ENCODE data around the gene SNF8. TPM values are rescaled to one million over a fixed set of nuclear protein-coding genes. Genes with fewer than 3 reads are reported as not detected.
"Not testable (repeated sequence)": the region's sequence is repeated elsewhere in the genome, so short reads cannot be mapped to it uniquely, and the experiment has no call there.

SNF8 gene
- total RNA-seq, 2 experiments from 2014 or later: 82.6 to 96.2 TPM

GRCh38 chr17:48961516-48962233, 17.0 kb upstream of the SNF8 start:
- H3K36me3 Mint-ChIP-seq: no peaks in the 10 kb centered on the region
- POLR2A ChIA-PET: interaction anchor here (0.5 kb wide), 1 partner anchor 47 kb away, joined by 3 read pairs; no protein-coding TSS in a partner anchor
- no peak for DNase-seq
- H3K4me3 Mint-ChIP-seq: no peak overlapping the region
- peaks cover 28% of the 10 kb centered on the region for H3K27me3 Mint-ChIP-seq
- no peak overlapping the region for H3K27ac Mint-ChIP-seq
- no peaks in the 10 kb centered on the region for H3K9me3 Mint-ChIP-seq
- no peaks in the 10 kb centered on the region for H3K4me1 Mint-ChIP-seq
- ATAC-seq (ENCODE audit: low read depth): no peak

GRCh38 chr17:48960834-48961515, 16.3 kb upstream of the SNF8 start:
- H3K9me3 Mint-ChIP-seq: no peaks in the 10 kb centered on the region
- no peak overlapping the region for H3K4me3 Mint-ChIP-seq
- ATAC-seq (ENCODE audit: low read depth) (no peak), DNase-seq (no peak)
- POLR2A ChIA-PET: no interaction called here
- H3K27ac Mint-ChIP-seq: no peak overlapping the region
- no peaks in the 10 kb centered on the region for H3K36me3 Mint-ChIP-seq
- H3K4me1 Mint-ChIP-seq: no peaks in the 10 kb centered on the region
- H3K27me3 Mint-ChIP-seq: peaks cover 26% of the 10 kb centered on the region

GRCh38 chr17:48954300-48954755, 9.7 kb upstream of the SNF8 start:
- DNase-seq (no peak), ATAC-seq (ENCODE audit: low read depth) (no peak)
- Mint-ChIP-seq H3K36me3 (no peaks in the 10 kb centered on the region), H3K4me1 (peaks cover 2% of the 10 kb centered on the region), H3K27me3 (peaks cover 14% of the 10 kb centered on the region), H3K4me3 (no peak overlapping the region), H3K27ac (no peak overlapping the region), H3K9me3 (no peaks in the 10 kb centered on the region)
- POLR2A ChIA-PET: no interaction called here

- Mint-ChIP-seq H3K9me3 (no peaks in the 10 kb centered on the region), H3K27ac (no peak overlapping the region), H3K36me3 (no peaks in the 10 kb centered on the region), H3K4me1 (peaks cover 2% of the 10 kb centered on the region), H3K4me3 (no peak overlapping the region), H3K27me3 (peaks cover 9% of the 10 kb centered on the region)
- ATAC-seq (ENCODE audit: low read depth): no peak
- POLR2A ChIA-PET: interaction anchor here (1.0 kb wide), 1 partner anchor 8 kb away, joined by 5 read pairs; the partner anchor contains the start of gene SNF8
- no peak for DNase-seq
Measured at GRCh38 chr17:48952904-48953303, 8.3 kb upstream of the SNF8 start.

GRCh38 chr17:48951572-48951971, 6.9 kb upstream of the SNF8 start:
- Mint-ChIP-seq H3K4me3 (no peak overlapping the region), H3K27ac (no peak overlapping the region), H3K9me3 (no peaks in the 10 kb centered on the region), H3K27me3 (peaks cover 9% of the 10 kb centered on the region), H3K4me1 (peaks cover 2% of the 10 kb centered on the region), H3K36me3 (no peaks in the 10 kb centered on the region)
- ATAC-seq (ENCODE audit: low read depth) (no peak), DNase-seq (no peak)
- POLR2A ChIA-PET: no interaction called here

- H3K27me3 Mint-ChIP-seq; H3K36me3 Mint-ChIP-seq; DNase-seq; ATAC-seq (ENCODE audit: low read depth); H3K9me3 Mint-ChIP-seq: not testable (repeated sequence)
- POLR2A ChIA-PET: interaction anchor here (0.6 to 2.8 kb wide), 11 partner anchors 8 to 502 kb away, joined by 3 to 39 read pairs (median 5); partner anchors contain the start of genes ATP5MC1 and UBE2Z
- Mint-ChIP-seq H3K4me3 (peak overlapping the region; percentile 100), H3K27ac (peak overlapping the region; percentile 100), H3K4me1 (peaks cover 11% of the 10 kb centered on the region)
Measured at GRCh38 chr17:48945261-48945651, 614 bp upstream of the SNF8 start.

- Mint-ChIP-seq H3K4me1 (no peaks in the 10 kb centered on the region), H3K4me3 (no peak overlapping the region), H3K36me3 (peaks cover 25% of the 10 kb centered on the region), H3K27ac (no peak overlapping the region), H3K9me3 (no peaks in the 10 kb centered on the region), H3K27me3 (no peaks in the 10 kb centered on the region)
- no peak for ATAC-seq (ENCODE audit: low read depth)
- POLR2A ChIA-PET: interaction anchor here (0.6 to 1.9 kb wide), 2 partner anchors 11 to 12 kb away, joined by 3 to 6 read pairs; partner anchors contain the start of gene SNF8
- DNase-seq: no peak
Measured at GRCh38 chr17:48933035-48933434, 11.6 kb downstream of the SNF8 start.

GRCh38 chr17:48930435-48930873, 14.2 kb downstream of the SNF8 start:
- Mint-ChIP-seq H3K9me3 (no peaks in the 10 kb centered on the region), H3K27ac (peak overlapping the region; percentile 56)
- POLR2A ChIA-PET: interaction anchor here (0.8 to 1.8 kb wide), 3 partner anchors 14 to 22 kb away, joined by 4 to 5 read pairs (median 5); partner anchors contain the start of genes SNF8 and UBE2Z

GRCh38 chr17:48929812-48930165, 14.9 kb downstream of the SNF8 start:
- Mint-ChIP-seq H3K27me3 (no peaks in the 10 kb centered on the region), H3K27ac (no peak overlapping the region), H3K4me3 (no peak overlapping the region), H3K4me1 (no peaks in the 10 kb centered on the region), H3K36me3 (peaks cover 19% of the 10 kb centered on the region), H3K9me3 (no peaks in the 10 kb centered on the region)
- no peak for DNase-seq
- POLR2A ChIA-PET: interaction anchor here (0.6 to 1.8 kb wide), 3 partner anchors 15 to 471 kb away, joined by 3 to 5 read pairs (median 4); partner anchors contain the start of genes SNF8 and UBE2Z
- no peak for ATAC-seq (ENCODE audit: low read depth)

More at GRCh38 chr17:48930435-48930873, 14.2 kb downstream of the SNF8 start:
- no peak overlapping the region for H3K4me3 Mint-ChIP-seq
- H3K36me3 Mint-ChIP-seq: peaks cover 21% of the 10 kb centered on the region
- no peaks in the 10 kb centered on the region for H3K4me1 Mint-ChIP-seq
- ATAC-seq (ENCODE audit: low read depth) (no peak), DNase-seq (no peak)
- no peaks in the 10 kb centered on the region for H3K27me3 Mint-ChIP-seq

GRCh38 chr17:48928876-48929811, 15.5 kb downstream of the SNF8 start:
- POLR2A ChIA-PET: interaction anchor here (0.6 to 1.8 kb wide), 3 partner anchors 15 to 471 kb away, joined by 3 to 5 read pairs (median 4); partner anchors contain the start of genes SNF8 and UBE2Z
- H3K9me3 Mint-ChIP-seq: no peaks in the 10 kb centered on the region
- H3K27ac Mint-ChIP-seq: peak overlapping the region; percentile 43
- peaks cover 17% of the 10 kb centered on the region for H3K36me3 Mint-ChIP-seq
- H3K4me1 Mint-ChIP-seq: no peaks in the 10 kb centered on the region
- H3K27me3 Mint-ChIP-seq: no peaks in the 10 kb centered on the region
- H3K4me3 Mint-ChIP-seq: no peak overlapping the region
- no peak for DNase-seq
- ATAC-seq (ENCODE audit: low read depth): no peak

GRCh38 chr17:48927978-48928745, 16.5 kb downstream of the SNF8 start:
- Mint-ChIP-seq H3K4me3 (no peak overlapping the region), H3K27ac (peak overlapping the region; percentile 30), H3K36me3 (peaks cover 14% of the 10 kb centered on the region)

GRCh38 chr17:48925991-48926342, 18.7 kb downstream of the SNF8 start:
- peaks cover 1% of the 10 kb centered on the region for H3K4me1 Mint-ChIP-seq
- H3K4me3 Mint-ChIP-seq: no peak overlapping the region
- H3K27ac Mint-ChIP-seq: no peak overlapping the region
- H3K9me3 Mint-ChIP-seq: no peaks in the 10 kb centered on the region
- H3K36me3 Mint-ChIP-seq: peaks cover 13% of the 10 kb centered on the region
- no peaks in the 10 kb centered on the region for H3K27me3 Mint-ChIP-seq
- ATAC-seq (ENCODE audit: low read depth) (no peak), DNase-seq (no peak)
- POLR2A ChIA-PET: no interaction called here

More at GRCh38 chr17:48927978-48928745, 16.5 kb downstream of the SNF8 start:
- ATAC-seq (ENCODE audit: low read depth): no peak
- Mint-ChIP-seq H3K9me3 (no peaks in the 10 kb centered on the region), H3K27me3 (no peaks in the 10 kb centered on the region), H3K4me1 (no peaks in the 10 kb centered on the region)
- POLR2A ChIA-PET: interaction anchor here (0.6 to 1.0 kb wide), 2 partner anchors 10 to 11 kb away, joined by 4 to 5 read pairs; no protein-coding TSS in a partner anchor
- no peak for DNase-seq
